DMS 273 (cell line): Measurements from ENCODE around the gene TRIM77.
A peak's percentile ranks its signal among the peaks of the same experiment; 100 is the strongest.
"Not testable (repeated sequence)": the region's sequence is repeated elsewhere in the genome, so short reads cannot be mapped to it uniquely, and the experiment has no call there.

Experiments used
- DNase-seq: peaks from one replicate; lab custom pipeline; 2025; ENCODE audit not compliant: unreplicated experiment; lab: John Stamatoyannopoulos, UW

The TRIM77 gene, protein sequence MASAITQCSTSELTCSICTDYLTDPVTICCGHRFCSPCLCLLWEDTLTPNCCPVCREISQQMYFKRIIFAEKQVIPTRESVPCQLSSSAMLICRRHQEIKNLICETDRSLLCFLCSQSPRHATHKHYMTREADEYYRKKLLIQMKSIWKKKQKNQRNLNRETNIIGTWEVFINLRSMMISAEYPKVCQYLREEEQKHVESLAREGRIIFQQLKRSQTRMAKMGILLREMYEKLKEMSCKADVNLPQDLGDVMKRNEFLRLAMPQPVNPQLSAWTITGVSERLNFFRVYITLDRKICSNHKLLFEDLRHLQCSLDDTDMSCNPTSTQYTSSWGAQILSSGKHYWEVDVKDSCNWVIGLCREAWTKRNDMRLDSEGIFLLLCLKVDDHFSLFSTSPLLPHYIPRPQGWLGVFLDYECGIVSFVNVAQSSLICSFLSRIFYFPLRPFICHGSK

DNA sequence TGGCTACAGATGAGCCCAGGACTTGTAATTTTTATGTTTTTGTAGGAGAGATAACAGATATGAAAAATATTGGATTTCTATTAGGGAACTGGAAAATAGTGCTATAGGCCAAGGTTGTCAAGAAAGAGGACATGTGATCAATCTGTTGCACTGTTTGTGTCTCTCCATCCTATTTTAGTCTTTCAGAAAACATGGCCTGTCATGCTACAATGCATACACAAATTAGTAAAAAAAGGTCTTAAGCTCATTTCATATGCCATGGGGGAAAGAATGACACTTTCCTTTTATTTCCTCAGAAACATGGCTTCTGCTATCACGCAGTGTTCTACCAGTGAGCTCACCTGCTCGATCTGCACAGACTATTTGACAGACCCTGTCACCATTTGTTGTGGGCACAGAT is at the start of gene TRIM77:
Gene TRIM77, plus strand, starts transcription at position 301 of the 400 bp plus-strand sequence. Its CDS starts 0 bp downstream, at position 301.
- not testable (repeated sequence) for DNase-seq

DNA sequence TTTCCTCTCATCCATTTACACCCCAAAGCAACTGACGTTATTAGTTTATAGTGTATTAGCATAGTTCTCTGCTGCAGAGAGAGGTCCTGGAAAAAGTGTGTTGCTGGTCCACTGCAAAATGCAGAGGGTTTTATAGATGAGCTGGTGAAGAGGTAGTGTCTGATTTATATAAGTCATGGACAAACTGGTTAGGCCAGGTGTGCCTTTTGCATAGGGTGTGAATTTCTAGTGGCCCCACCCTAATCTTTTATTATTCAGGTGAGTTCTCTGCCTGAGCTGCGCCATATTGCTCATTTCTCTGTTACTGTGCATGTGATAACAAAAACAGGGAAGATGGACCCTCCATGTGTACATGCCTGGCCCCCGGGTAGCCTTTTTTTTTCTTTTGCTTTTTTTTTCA is 43.1 kb upstream of the TRIM77 start:
- DNase-seq: no peak

DNA sequence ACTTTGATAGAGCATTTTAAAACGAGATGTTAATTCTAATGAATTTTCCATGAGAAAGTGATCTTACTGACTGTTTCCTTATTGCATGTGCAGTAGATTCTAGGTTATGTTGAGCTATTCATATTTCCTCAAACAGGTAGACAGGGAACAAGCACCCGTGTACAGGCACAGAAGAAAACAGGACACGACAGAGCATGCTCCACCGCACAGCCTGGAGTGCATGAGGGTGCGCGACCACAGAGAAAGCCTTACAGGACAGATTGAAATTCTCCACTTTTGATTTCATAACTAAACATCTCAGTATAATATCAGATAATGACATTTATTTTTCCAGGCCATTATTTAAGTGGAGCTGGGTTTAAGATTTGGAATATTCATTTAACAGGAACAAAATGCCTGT is 41.9 kb upstream of the TRIM77 start:
- not testable (repeated sequence) for DNase-seq

DNA sequence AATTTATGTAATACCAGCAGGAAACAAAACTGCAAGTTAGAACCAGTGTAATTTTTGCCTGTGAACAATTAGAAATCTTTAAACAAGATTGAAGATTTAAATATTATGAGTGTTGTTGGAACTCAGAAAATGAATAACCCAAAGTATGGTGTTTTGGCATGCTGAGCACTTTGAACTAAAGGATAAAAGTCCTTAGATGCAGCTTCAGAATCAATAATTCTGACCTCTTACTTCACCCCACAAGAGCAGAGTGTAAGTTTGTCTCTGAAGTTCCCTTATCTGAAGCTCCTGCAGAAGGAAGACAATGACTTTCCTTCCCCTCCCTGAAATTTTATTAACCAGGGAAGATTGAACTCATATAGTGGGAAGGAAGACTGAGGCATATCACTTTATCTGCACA is 40.5 kb upstream of the TRIM77 start:
- not testable (repeated sequence) for DNase-seq

DNA sequence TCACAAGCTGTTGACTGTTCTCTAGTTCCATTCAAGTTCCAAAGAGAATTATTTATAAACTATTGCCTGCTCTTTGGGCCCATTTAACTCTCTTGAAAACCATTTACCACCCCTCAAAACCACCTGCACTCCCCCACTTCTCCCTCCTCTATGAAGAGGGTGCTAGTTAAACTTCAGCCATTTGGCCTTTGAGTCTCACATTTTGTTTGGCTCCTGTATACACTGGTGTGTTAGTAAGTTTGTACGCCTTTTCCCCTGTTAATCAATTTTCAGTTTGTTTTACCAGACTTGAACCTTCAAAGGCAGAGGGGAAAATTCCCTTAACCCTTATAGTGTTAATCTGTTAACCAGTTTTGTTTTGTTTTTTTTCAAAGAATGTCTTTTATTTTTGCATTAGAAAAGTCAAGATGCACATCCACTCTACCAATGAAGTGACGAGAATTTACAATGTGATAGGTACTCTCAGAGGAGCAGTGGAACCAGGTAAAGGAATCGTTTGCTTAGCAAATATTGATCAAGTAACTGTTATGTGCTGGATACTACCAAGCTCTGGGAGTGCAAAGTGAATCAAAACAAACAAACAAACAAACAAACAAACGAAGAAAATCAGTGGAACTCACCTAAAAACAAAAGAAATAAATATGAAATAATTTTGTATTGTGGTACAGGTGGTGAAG is 40.0 kb upstream of the TRIM77 start:
- not testable (repeated sequence) for DNase-seq

DNA sequence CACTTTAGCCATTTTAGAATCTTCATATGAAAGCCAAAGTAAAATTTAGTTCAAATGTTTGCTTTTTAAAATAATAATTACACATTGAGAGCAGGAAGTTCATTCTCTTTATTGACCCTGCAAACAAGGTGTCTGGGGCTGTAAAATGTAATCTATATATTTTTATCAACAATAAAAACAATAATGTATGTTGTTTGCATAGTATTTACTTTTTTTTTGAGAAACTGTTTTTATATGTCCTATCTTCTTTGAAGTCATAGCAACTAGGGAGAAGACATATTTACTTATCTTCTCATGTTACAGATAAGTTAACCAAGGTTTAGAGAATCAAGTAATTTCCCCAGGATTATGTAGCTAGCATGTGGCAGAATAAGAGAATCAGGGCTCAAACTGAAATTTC is 37.6 kb upstream of the TRIM77 start:
- DNase-seq: not testable (repeated sequence)

DNA sequence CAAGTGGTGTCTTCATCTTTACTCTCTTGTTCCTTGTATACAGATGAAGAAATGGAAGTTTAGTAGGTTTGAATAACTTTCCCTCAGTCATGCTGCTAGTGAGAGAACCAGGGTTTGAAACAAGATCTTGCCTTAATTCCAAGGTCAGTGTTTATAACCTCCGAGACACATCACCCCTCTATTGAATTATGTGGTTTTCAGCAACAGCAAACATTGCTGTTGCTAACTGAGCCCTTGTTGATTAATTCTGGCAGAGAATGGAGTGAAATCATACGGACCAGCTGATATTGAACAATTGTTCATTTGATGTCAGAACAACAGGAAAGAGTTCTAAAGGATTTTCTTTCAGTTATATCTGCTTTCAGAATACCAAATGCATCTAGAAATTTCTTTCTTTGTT is 36.7 kb upstream of the TRIM77 start:
- not testable (repeated sequence) for DNase-seq

DNA sequence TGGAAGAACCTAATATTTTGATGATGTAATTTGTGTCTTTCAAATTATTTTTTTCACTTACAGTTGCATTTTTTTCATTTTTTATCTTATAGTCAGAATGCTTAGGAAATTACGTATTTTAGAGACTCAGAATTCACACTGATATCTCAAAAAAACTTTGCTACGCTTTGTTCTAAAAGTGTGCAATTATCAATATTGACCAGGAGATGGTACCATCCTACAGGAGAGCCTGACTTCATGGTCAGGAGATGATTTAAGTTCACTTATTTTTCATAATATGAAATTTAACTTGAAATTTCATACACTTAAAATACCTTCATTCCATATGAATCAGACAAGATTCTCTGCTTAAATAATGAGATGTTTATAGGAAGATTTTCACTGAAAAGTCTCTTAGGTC is 34.7 kb upstream of the TRIM77 start:
- DNase-seq: peak; percentile 0

DNA sequence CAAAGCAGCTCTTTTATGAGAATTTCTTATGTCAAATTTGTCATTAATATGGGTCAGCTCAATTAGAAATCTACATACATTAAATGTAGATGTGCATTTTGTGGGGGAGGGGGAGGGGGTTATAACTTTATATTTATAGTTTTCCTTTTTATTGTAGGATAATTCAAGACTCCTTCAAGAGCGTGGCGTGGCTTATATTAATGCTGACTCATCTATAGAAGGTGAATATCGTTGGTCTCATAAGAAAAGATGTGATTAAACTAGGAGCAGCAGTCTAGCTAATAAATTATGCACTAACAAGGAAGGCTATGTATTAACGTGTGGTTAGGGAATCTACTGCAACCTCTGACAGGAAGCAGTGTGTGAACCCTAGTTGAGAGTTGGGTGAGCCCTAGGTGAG is 34.2 kb upstream of the TRIM77 start:
- DNase-seq: not testable (repeated sequence)

DNA sequence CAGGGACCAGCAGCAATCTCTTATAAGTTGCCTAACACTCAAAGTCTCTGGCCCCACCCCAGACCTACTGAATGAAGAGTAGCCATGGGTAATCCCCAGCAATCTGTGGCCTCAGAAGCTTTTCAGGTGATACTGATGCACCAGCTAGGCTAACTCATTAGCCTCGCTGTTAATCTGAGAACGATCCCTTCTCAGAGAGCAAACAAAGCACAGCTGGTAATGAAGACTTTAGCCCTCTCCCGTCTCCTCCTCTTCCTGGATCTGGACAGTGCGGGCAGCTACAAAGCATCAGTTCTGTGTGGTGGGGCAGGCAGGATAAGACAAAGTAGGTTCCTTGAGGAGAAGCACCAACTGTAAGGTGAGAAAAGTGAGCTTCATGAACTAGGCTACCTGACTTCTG is 3.0 kb upstream of the TRIM77 start:
- not testable (repeated sequence) for DNase-seq

DNA sequence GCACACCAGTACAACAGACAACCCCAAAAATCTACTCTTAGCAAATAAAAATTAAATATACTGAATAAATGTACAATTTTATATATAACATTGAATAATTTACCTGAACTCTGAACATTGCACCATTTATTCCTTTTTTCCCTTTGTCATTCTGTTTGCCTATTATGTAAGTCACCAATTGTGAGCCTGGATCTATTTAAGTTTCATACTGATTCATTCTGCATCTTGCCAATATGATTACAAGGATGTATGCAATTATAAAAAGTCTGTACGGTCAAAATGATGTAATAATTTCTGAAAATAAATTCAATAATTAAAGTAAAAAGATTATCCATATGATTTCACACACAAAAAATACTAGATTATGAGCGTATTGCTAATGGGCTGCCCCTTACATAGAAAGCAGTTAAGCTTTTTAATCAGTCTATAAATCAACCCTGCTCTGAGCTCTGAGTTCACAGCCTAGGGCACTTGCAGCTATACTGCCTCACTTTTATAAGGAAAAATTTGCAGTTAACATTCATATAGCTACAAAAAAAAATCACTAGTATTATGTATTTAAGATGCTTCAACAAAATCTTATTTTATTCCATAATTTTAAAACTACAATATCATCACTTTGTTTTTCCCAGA is 14.9 kb downstream of the TRIM77 start:
- not testable (repeated sequence) for DNase-seq

DNA sequence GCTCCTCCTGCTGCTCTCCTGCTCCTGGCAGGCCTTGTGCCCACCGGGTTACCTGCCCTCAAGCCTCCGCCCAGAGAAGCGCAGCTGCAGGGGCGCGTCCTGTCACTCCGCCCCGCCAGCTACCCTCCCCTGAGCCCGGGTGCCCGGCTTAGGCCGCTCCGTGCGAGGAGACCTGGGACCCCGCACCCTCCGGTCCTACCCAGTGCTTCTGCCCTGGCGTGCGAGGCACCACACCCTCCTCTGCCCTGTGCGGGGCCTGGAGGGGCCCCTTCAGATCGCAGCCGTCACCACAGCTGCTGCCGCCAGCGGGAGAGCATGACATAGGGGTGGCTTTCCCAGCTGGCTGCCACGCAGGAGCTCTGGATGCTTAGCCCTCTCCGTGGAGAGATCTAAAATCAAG is 20.1 kb downstream of the TRIM77 start:
- DNase-seq: not testable (repeated sequence)

DNA sequence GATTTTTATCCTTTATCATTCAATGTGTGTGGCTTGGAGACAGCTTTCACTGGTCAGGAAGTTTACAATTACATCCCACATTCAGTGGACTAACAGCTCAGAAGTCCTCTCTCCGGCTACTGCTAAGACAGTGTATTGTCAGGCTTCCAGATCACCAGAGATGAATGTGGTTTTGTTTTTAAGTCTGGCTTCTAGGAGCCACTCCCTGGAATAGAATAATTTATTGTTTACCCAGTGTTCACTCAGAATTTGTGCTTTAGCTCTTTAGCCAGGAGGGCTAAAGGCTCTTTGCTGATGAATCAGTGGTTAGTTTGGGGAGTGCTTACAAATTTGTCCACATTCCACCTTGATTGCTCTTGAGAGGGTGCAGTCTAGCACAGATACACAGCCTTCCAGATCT is 26.5 kb downstream of the TRIM77 start:
- DNase-seq: no peak

DNA sequence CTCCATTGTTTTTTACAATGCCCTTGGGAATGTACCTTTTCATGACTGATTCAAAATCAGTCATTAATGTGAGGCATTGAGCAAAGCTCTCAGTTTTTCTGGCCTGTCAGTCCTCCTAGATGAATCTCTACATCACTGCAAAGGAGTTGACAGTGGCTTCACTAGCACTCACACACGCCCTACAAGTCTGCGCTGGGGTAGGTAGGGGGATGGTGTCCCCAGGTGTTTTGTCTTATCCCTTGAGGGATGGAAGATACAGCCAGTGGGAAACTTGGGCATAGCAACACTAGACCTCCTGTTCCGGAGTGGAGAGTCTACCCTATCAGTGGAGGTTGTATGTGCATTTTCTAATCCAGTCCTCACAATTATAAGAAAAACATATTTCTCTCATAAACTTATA is 27.0 kb downstream of the TRIM77 start:
- no peak for DNase-seq

DNA sequence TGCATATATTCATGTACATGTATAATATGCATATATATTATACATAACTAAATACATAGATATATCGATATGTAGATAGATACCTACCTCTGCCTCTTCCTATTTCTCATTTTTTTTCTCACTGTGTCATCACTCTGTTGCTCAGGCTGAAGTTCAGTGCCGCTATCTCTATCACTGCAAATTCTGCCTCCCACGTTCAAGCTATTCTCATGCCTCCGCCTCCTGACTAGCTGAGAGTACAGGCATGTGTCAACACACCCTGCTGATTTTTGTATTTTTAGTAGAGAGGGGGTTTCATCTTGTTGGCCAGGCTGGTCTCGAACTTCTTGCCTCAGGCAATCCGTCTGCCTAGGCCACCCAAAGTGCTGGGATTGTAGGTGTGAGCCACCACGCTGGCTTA is 31.3 kb downstream of the TRIM77 start:
- DNase-seq: not testable (repeated sequence)

DNA sequence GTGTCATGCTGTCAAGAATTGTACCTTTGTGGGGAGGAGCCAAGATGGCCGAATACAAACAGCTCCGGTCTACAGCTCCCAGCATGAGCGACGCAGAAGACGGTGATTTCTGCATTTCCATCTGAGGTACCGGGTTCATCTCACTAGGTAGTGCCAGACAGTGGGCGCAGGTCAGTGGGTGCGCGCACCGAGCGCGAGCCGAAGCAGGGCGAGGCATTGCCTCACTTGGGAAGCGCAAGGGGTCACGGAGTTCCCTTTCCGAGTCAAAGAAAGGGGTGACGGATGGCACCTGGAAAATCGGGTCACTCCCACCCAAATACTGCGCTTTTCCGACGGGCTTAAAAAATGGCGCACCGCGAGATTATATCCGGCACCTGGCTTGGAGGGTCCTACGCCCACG is 34.1 kb downstream of the TRIM77 start:
- DNase-seq: not testable (repeated sequence)

DNA sequence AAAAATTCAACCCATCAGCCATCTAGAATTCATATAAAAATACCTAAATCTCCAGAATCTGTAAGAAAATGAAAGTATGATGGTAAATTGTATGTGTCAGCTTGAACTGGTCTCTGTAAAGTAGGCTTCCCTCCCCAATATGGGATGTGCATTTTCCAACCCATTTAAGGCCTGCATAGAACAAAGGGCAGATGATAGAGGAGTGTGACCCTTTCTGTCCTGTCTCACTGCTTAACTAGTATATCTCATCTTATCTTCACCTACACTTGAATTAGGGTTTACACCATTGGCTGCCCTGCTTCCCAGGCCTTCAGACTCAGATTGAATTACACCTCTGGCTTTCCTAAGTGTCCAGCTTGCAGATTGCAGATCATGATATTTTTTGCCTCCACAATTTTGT is 40.7 kb downstream of the TRIM77 start:
- not testable (repeated sequence) for DNase-seq
